GM21723 (cell line): ENCODE data around the gene SOCS3.

Experiments used
- ATAC-seq: cut with Tn5 transposase; IDR thresholded peaks from one replicate; pipeline ENCODE4 v1.9.1; 2021; ENCODE audit warnings: mild to moderate bottlenecking, moderate library complexity; ENCODE audit not compliant: unreplicated experiment

Gene SOCS3

GRCh38 chr17:78353834-78354233 is 6.0 kb downstream of the SOCS3 start:
- ATAC-seq, result no peak

DNA sequence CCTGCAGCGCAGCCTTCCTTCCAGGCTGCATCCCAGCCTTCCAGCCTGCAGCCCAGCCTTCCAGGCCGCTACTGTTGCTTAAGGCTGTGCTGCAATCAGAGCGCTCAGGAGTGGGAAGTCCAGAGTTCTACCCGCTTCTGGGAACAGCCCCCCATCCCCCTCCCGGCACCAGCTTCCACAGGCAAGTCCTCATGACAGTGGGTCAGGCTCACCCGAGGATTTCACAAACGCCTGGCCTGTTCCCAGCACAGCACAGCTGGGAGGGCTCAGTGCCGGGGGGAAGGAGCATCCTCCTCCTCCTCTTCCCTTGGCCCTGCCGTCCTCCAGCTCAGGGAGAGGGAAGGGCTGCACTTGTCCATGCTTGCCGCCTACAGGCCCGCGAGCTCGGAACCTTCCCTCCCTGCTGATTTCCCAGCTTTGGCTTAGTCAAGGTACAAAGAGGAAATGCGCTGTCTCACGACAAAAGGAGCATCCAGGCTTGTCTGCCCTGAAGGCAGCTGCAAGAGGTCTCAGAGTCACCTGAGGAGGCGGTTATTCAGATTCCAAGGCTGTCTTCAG is 8.3 kb downstream of the SOCS3 start:
- ATAC-seq, result no peak

GRCh38 chr17:78349891-78350642 is 9.8 kb downstream of the SOCS3 start:
- no peak for ATAC-seq

GRCh38 chr17:78348055-78348770 is 11.7 kb downstream of the SOCS3 start:
- ATAC-seq, result no peak

DNA sequence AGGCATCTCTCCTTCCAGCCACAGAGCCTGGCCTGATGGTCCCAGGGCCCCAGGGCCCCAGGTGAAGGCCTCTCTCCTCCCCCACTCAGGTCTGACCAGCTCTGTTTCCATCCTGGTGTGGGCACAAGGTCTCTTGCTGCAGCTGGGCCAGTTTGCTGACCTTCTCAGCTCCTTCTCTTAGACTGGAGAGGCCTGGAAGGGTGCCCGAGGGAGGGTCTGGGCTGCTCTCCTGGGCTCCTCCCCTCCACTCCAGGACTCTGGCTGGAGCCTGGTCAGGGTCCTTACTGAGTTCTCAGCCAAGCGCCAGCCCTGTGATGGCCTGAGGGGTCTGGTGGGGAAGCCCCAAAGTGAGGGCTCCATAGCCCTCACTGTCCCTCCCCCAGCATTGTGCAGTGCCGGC is 12.4 kb downstream of the SOCS3 start:
- no peak for ATAC-seq

GRCh38 chr17:78346605-78347250 is 13.1 kb downstream of the SOCS3 start:
- ATAC-seq, result no peak

DNA sequence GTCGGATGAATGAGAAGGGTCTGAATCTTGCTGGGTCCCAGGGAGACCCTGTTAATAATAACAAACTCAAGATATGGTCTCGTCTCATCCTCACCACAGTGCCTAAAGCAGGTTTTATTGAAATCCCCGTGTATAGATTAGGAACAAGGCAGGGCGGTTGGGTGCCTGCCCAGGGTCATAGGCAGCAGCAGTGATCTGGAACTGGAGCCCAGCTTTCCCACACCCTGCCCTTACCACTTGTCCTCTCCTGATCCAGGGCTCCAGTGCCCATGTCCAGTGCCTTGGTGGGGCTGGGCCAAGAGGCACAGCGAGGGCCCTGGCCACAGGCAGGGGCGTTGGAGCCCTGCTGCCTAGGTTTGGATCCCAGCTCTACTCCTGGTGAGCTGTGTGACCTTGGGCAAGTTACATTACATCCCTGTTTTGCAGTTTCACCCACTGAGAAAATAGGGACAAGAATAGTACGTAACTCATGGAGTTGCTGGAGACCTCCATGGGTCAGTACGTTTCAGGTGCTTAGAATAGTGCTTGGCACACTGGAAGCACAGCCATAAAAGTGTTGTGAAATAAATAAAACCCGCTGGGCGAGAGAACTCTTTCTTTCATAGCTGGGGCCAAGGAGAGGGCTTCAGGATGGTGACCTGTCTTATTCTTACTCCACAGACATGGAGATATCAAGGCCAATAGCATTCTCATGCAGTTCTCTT is 13.9 kb downstream of the SOCS3 start:
- no peak for ATAC-seq

DNA sequence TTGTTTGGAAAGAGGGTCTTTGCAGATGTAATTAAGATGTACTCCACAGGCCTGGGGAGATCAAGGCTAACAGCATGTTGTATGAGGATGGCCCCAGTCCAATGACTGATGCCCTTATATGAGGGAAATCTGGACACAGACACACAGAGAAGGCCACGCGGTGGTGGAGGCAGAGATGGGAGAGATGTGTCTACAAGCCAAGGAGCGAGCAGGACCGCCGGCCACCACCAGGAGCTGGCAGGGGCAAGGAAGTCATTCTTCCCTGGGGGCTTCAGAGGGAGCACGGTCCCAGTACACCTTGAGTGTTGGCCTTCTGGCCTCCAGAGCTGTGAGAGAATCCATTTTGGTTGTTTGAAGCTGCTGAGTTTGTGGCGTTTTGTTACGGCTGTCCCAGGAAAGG is 14.7 kb downstream of the SOCS3 start:
- no peak for ATAC-seq

DNA sequence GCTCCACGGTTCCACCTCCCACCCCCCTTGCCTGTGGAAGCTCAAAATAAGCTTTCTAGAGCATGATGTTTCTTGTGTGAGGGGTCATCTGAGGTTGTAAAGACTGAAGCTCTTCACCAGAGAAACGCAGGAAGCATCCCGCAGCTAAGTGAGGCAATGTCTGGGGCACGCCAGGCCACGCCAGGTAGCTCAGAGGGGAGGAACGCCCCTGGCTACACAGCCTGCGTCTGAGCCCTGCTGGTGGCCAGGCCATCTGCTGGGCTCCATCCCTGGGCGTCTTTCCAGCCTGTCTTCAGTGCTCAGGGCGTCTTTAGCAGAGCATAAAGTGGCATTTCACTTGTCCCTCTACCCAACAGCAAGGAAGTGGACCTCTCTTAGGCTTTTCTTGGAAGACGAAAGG is 15.2 kb downstream of the SOCS3 start:
- no peak for ATAC-seq

- no peak for ATAC-seq
These were observed 16.2 kb downstream of the SOCS3 start for GRCh38 chr17:78343543-78344201.

DNA sequence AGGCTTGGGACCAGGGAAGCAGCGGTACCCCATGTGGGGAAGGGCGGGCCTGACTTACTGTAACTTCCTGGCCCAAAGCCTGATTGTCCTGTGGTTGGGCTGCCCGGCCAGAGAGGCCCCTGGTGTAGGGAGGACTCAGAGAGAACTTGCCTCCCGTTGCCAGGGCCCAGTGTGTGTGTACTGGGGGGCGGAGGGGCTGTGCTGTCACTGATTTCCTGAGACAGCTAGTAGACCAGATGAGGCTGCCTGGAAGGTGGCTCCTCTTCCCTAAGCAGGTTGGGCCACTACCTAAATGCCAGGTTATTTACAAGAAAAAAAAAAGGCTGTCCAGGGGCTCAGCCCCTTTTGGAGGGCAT is 16.7 kb downstream of the SOCS3 start:
- ATAC-seq, result no peak

DNA sequence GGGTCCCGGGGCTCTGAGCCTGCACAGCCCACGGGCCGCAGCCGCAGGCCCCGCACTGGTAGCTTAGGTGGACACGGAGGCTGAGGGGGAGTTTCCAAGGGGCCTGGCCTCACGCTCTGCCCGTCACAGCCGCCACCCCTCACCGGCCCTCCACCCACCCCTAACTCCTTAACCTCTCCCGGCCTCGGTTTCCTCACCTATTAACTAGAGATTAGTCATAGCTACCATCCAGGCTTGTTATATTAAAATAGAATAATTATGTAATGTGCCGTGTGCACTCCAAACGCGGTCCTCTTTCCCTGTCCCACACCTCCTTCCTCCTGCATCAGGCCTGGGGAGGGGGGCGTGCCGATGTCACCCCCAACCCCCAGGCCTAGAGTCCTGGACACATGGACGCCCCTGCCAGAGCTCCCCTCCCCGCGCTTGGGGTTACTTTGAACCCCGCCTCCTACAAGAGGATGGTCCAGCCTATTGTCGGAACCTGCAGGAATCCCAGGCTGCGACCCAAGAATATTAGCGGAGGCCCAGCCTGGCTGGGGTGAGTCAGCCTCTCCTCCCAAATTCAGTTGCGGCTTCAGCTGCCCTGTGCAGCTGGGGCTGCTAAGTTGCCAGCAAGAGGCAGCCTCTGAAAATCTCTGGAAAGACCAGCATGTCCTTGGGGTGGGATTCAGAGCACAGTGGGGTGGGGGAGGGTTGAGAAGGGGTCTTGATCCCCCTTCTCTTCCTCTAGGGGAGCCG is 17.3 kb downstream of the SOCS3 start:
- no peak for ATAC-seq

DNA sequence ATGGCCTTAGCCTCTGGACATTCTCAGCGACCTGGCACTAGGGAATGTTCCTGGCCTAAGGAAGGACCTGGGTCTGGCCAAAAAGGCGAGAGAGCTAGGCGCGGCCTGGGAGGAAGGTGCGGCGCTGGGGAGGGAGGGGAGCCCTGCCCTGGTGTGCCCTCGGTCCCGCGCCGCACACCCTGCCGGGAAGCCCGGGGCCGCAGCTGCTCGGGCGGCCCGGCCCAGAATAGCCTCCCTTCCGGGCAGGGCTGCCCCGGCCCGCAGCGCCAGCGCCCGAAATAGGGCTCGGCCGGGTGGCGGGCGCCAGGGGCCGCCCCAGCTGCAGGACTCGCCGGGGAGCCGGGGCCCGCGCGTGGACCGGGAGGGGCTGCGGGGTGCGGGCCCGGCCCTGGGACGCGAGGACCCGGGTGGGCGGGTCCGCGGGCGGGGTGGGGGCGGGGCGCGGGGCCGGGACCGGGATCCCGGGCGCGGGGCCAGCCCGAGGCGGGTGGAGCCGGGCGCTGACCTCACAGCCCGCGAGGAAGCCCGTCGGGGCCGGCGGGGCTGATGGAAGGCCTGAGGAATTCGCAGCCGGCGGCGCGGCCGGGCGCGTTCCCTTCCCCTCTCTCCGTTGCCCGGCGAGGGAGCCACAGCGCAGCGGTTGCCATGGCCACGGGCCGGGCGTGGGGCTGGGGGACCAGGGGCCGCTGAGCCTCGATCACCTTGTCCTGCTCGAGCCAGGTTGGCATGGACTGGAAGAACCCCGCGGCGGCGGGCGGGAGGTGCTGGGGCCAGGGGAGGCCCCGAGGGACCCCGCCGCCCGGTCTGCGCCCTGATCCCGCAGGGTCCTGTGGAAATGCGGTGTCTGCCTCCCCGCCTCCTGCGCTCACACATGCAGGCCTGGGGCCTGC is 18.1 kb downstream of the SOCS3 start:
- no peak for ATAC-seq

- ATAC-seq, result no peak
These were observed 19.5 kb downstream of the SOCS3 start for GRCh38 chr17:78340183-78340955.

DNA sequence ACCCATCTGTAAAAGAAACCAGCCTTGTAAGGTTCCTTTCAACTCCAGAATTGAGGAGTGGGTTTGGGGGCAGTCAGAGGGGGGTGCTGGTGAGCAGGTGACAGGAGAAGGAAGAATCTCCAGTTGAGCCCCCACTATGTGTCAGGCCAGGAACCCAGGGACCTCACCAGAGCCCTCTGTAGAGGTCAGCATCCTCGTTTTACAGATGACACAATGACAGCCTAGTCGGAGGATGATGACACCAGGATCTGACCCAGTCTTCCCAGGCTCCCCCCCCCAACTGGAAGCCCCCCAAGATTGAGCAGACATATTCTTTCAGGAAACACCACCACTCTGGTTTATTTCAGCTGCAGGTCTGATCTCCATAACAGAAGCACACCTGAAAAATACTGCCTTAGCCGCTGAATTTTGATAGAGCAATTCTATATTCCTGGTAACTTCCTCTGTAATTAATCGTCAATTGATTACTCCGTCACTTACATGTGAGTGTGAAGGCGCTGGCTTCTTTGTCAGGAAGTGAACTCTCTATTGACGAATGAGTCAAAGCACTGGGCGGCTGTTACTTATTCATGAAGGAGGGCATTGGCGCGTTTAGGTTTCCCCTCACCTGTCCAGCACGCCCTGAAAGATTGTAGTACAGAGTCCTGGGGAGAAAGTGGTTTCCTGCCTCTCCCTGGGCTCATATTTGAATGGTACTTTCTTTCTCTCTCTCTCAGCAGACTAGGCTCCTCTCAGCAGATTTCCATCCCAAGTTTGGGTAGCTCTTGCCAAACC is 21.2 kb downstream of the SOCS3 start:
- ATAC-seq, result no peak

DNA sequence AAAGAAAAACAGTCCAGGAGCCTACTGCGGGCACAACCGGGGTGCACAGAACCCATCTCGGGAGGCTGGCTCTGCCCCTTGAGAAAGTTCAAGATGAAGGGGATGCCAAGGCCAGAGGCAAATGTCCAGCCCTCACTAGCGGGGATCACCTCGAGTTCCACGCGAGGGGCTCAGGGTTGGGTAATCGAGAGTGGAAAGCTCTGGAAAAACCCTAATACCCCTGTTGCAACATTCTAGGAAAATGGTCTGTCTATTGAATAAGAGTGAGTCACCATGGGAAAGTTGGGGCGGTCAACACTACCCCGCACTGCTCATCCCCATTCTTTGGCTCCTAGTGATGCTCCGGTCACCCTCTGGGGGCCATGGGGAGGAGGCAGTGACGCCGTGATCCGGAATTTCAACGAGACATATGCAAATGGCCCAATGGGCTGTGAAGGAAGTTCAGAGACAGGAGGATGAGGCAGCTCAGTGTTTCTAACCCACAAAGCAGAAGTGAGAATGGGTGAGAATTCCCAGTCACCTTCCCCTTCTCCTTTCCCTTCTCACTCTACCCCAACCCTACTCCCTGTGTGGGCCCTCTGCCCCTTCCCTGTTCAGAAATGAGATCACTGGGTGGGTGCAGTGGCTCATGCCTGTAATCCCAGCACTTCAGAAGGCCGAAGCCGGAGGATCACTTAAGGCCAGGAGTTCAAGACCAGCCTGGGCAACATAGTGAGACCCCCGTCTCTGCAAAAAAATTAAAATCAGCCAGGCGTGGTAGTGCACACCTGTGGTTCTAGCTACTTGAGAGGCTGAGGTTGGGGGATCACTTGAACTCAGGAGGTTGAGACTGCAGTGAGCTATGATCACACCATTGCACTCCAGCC is 22.4 kb downstream of the SOCS3 start:
- peak; percentile 58 for ATAC-seq

GRCh38 chr17:78335209-78335608 is 24.7 kb downstream of the SOCS3 start:
- no peak for ATAC-seq
